NT2/D1 (cell line): Measurements from ENCODE around the gene UFC1.

Experiments used
- SUZ12 ChIP-seq: IDR thresholded peaks from 2 replicates; pipeline ENCODE4 v1.6.1; 2011; ENCODE audit not compliant: insufficient read length, insufficient read depth; ENCODE audit errors: extremely low read depth
- YY1 ChIP-seq: IDR thresholded peaks from 2 replicates; pipeline ENCODE4 v1.6.1; 2011; ENCODE audit not compliant: insufficient read length, insufficient read depth
- ZNF274 ChIP-seq: IDR thresholded peaks from 2 replicates; pipeline ENCODE4 v1.6.1; 2011; ENCODE audit warnings: mild to moderate bottlenecking, low read depth, low read length

- TF ChIP-seq ZNF274, result no peak
- TF ChIP-seq YY1, result no peak
- TF ChIP-seq SUZ12, result no peak
These were observed 46.7 kb downstream of the UFC1 start for GRCh38 chr1:161200421-161200991.
